Stimulated activated CD4-positive, alpha-beta T cell treated with anti-CD3 and anti-CD28 coated beads, Interleukin-1b, Interleukin-23, amount 100 ng/mL, for 24 hours (primary cell): ENCODE data around the gene WBP4.
"Not testable (repeated sequence)": the region's sequence is repeated elsewhere in the genome, so short reads cannot be mapped to it uniquely, and the experiment has no call there.

Experiments
- DNase-seq, 4 experiments: peaks; one replicate each; pipeline ENCODE4 v3.0.0-alpha.2; 2020; ENCODE audit warnings: low read depth in 4 of 4, low spot score in 1 of 4

Gene WBP4, protein sequence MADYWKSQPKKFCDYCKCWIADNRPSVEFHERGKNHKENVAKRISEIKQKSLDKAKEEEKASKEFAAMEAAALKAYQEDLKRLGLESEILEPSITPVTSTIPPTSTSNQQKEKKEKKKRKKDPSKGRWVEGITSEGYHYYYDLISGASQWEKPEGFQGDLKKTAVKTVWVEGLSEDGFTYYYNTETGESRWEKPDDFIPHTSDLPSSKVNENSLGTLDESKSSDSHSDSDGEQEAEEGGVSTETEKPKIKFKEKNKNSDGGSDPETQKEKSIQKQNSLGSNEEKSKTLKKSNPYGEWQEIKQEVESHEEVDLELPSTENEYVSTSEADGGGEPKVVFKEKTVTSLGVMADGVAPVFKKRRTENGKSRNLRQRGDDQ

DNA sequence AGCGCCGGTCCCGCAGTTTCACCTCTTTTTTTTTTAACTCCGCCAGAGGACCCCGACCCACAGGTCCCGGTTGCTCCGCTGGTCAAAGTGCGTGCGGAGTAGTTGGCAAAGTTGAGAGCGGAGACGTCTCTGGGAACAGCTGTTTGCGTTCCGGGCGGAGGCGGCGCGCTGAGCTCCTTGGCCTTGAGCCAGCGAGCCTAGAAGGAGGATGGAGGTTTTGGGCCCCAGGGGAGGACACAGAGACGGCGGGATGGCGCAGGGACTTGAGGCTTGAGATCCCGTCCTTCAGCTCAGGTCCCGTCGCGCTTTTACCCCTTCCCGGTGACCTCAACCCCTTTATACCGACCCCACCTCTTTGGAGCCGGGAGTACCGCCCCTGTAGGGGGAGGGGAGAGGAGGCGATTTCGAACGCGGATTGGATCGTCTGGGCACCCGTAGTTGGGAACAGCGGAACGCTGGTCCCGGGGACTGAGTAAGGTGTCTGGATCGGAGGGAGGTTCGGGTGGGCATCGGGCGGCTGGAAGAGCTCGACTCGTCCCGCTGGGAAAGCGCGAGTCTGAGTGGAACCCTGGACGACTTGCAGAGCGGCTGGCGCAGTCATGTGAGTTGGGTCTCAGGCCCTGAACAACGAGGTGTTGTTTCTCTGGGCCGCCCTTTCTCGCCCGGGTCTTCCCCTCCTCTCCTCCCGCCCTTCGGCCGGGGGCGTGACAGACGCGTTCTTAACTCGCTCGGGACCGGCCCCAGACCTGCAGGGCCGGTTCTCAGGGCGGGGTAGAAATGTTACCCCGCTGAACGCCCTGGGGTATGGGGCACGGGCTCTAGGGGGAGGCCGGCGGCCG lies at the start of gene WBP4:
Gene WBP4 (plus strand): TSS at position 435 of the 839 bp plus-strand sequence. CDS start 165 bp downstream, at position 600.
- DNase-seq: peak; percentile 76 to 87 (median 80)

DNA sequence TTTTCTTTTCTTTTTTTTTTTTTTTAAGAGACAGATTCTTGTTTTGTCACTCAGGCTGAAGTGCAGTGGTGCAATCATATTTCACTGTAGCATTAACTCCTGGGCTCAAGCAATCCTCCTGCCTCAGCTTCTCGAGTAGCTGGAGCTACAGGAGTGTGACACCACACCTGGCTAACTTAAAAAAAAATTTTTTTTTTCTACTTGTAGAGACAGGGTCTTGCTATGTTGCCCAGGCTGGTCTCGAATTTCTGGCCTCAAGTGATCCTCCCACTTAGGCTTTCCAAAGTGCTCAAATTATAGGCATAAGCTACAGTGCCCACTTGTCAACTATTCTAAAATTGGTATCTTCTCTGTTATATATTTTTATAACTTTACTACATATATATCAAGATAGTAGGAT lies 48.8 kb upstream of the WBP4 start:
- no peak for DNase-seq

DNA sequence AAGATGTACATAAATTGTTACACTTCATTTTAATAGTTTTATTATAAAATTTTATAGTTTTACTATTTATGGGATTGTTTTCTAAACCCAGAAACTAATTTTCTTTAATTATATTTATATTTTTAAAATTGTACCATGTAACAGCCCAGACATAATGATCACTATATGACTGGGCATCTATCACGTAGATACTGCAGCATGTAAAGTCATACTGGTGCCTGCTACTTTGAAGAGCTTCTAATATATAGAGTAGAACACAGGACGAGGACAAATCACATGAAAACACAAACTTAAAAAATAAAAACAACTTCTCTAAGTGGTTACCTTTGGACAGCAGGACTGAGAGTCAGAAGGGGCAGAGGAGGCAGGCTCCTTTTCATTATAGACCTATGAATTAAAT lies 47.5 kb upstream of the WBP4 start:
- DNase-seq: no peak

DNA sequence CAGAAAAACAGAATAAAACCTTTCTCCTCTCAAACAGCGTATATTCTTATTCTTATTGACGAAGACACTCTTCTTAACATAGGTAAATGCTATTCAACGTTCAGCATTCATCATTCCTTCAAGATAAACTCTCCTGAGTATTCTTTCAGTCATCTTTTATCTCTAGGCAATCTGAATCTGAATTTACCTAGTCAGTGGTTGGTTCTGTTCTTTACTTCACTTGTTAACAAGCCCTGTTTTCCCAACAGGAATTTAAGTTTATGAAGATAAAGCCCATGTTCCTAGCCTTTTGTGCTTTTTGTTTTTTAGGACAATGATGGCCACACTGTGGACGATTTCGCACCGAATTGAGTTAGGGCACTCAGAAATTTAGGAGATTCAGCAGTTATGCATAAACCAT lies 45.4 kb upstream of the WBP4 start:
- no peak for DNase-seq

DNA sequence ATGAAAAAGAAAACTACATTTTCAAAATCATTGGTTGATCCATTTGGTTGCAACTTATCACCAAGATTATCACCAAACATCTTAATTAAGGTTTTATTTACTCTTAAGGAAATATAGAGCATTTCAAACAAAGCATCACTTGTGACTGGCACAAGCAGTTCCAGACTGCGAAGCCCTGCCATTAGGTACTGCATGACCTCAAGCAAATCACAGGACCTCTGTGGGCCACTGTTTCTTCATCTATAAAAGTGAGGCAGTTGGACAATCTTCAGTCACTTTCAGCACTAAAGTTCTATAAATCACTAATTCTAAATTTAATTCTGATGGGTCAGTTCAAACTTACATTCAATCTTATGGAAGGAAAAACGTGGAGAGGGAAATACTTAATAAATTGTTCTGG lies 44.1 kb upstream of the WBP4 start:
- DNase-seq: no peak

DNA sequence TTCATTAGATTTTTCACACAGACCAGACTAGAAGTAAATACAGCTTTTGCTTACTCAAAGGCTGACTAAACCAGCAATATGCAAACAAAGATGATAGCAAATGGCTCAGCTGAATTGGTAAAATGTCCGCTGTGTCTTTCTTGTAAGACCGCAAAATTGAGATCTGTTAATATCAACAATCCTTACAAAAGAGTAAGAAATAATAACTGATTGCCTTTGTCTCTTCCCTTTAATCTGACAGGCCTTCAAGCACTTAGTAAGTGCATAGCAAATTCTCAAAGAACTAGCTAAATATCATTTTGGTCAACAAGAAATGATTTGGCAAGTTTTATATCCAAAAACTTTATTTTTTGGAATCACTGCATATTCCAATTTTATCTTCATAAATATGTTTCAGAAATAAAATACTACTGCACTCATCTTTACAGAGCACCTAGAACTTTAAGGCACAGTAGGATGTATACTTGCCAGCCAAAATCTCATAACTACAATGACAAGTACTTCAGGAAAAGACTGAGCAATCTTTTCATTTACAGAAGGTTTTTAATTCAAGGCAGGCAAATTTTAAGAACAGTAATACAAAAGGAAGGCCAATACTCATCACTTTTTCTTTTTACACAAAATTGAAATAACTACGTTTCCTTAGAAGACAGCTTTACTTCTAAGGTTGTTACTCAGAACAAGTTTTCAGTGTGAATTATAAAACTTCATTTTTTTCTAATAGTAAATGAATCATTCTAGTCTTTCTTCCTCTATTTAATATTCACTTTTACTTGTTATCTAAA lies 43.3 kb upstream of the WBP4 start:
- DNase-seq: no peak

DNA sequence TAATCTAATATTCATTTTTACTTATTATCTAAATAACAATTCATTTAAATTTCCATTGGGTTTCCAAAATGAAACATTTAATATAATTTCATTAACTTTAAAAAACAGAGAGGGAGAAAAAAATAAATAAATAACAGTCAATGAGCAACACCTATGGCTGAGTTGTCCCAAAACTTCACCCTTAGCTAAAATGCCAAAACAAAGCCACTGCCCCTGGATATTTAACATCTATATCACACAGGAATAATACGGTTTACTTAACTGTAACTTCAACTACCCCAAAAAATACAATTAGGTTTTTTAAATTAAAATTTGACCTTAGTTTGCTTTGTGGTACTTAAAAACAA lies 42.7 kb upstream of the WBP4 start:
- no peak for DNase-seq

DNA sequence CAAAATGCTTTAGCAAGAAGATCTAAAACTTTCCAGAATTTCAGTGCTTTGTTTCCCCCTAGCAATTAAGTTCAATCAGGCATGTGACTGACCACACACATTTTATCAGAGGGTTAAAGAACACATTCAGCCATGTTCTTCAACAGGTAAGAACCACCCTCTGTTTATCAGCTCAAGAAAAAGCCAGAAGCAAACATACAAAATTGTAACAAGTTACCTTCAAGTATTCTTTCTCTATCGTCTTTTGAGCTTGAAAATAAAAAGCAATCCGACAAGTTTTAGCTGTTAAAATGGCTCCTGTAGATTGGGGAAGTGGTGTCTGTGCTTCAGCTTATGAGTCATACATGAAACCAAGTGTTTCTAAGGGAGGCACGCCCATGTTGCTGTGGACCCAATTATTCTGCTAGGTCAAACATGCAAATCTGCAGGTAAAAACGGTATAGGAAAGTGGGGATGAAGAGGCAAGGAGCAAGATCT lies 42.3 kb upstream of the WBP4 start, which contains the start of gene ELF1:
Gene ELF1 (minus strand): TSS at position 306 of the 477 bp plus-strand sequence. CDS start 37,262 bp downstream, outside the sequence.
- DNase-seq: peak in 3 of 4 experiments; percentile 12 to 32 (median 20)

DNA sequence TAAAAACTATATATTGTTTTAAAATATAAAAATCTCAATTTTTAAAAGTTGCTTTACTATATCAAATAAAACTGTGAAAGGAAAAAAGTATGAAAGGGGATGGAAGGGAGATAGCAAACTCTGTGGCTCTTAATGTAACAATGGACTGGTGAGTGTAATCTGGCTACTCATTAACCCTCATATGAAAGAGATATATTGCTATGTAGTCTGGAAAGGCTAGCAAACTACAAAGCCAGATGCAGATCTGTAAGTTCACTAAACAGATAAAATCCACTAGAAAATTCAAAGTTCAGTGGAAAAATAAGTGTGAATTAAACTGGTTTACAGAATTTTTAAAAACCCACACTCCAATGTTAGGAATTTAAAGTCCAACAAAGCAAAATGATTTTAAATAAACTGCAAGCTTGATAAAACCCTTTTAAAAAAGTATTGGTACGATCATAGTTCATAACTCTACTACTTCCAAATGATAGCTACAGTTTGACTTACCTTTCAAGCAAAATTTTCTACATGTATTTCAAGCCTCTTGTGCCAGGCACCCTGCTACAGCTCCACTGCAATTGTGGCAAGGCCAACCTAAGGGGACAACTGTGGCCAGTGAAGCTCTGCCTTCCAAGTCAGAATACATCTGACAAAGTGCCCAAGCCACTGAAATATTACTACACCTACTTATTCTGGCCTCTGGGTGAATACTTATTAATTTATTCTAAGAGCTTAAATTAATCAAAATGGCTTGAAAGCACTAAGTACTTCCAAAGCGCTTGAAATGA lies 41.5 kb upstream of the WBP4 start:
- DNase-seq: no peak

DNA sequence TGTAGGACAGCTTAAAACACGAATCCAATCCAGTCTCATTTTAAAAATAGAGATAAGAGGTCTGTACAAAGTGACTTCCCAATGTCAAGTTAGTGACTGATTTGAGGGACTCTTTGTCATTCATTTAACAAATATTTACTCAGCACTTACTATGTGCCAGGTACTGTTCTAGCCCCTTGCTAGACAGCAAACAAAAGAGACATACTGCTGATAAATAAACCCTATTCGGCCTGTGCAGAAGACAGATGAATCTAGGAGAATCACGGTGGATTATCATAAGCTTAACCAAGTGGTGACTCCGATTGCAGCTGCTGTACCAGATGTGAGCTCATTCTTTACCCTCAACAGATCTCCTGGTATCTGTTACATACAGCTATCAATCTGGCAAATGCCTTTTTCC lies 35.8 kb upstream of the WBP4 start:
- DNase-seq: no peak

DNA sequence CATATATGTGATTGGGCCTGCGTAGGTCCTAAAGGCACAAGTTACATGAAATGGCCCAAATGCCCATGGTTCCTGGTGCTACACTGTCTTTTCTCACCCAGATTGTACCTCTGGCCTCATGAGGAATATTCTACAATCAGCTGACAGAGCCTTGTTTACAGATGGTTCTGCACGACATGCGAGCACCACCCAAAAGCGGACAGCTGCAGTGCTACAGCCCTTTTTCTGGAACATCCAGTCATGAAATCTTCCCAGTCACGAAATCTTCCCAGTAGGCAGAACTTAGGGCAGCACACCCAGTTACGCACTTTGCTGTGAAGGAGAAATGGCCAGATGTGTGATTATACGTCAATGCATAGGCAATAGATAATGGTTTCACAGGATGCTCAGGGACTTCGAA lies 34.5 kb upstream of the WBP4 start:
- DNase-seq: no peak

DNA sequence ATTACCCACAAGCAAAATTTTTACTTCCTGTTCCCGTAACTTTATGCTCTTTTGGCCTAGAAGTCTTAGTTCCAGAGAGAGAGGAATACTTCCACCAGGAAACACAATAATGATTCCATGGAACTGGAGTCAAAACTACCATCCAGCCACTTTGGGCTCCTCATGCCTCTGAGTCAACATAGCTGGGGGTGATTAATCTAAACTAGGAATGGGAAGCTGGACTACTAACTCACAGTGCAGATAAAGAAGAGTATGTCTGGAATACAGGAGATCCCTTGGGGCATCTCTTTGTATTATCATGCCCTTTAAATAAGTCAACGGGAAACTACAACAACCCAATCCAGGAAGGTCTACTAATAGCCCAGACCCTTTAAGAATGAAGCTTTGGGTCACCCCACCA lies 33.3 kb upstream of the WBP4 start:
- no peak for DNase-seq

DNA sequence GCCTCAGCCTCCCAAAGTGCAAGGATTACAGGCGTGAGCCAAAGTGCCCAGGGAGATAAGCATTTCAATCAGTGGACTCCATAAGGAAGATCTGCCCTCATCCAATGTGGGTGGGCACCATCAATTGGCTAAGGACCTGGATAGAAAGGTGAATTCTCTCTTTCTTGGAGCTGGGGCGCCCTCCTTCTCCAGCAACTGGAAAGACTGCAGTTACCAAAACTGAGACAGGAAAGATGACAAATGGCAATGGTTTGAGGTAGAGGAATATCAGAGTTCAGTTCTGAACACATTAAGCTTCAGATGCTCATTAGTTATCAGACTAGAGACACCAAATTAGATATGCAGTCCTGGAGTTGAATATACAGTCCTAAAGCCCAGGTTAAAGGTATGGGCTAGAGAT lies 31.7 kb upstream of the WBP4 start:
- DNase-seq: no peak

DNA sequence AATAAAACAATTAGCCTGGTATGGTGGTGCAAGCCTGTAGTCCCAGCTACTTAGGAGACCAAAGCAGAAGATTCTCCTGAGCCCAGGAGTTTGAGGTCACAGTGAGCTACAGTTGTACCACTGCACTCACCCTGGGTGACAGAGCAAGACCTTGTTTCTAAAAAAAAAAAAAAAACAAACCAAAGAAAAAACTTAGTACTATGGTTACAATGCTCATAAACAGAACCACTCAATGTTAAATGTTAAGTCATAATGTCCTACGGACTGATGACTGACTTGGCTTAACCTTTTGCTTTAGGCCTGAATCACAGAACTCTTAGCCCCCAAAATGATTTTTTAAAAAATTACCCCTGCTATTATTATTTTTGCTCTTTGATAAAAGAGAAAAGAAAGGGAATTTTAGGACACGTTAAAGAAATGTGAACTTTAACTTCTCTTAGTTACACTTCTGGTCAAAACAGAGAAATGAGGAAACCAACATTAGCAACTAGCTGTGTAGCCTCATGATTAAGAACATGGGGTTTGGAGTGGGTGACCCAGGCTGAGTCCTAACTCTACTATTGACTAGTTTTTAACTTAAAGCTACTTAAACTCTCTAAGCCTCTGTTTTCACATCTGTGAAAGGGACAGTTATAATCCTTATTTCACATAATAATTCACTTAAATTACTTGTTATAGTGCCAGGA lies 28.5 kb upstream of the WBP4 start:
- no peak for DNase-seq

DNA sequence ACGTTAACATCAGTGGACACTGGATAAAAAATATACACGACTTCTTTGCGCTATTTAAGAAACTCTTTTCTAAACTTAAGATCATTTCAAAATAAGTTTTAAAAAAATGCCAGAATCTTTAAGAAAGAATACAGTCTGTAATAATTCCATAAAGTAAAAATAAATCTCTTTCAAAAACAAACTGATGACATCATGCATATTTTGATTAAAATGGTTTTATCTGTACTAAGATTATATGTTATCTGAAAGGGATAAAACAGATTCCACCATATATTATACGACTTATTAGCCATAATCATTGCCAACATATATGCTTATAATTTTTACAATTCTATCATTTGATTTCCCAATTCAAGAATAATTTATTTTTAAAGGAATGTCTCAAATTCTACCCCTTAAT lies 26.9 kb upstream of the WBP4 start:
- no peak for DNase-seq

DNA sequence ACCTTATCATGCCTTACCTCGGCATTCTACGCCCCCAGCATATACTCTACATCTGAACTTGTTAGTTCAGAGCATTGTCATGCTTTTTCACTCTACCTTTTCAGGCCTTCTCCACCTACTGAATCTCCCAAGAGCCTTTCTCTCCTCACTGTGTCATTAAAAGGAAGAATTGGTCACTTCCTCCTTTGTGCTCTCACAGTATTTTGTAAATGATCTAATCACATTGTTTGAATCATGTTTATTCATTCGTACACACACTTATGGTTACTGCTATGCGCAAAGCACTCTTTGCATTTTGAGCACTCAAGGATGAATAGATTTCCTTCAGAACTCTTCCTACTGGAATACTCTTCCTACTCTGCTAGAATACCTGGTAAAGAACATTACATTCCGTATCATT lies 26.4 kb upstream of the WBP4 start:
- no peak for DNase-seq

DNA sequence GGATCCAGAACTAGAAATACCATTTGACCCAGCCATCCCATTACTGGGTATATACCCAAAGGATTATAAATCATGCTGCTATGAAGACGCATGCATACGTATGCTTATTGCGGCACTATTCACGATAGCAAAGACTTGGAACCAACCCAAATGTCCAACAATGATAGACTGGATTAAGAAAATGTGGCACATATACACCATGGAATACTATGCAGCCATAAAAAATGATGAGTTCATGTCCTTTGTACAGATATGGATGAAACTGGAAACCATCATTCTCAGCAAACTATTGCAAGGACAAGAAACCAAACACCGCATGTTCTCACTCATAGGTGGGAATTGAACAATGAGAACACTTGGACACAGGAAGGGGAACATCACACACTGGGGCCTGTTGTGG lies 24.8 kb upstream of the WBP4 start:
- DNase-seq: not testable (repeated sequence)

DNA sequence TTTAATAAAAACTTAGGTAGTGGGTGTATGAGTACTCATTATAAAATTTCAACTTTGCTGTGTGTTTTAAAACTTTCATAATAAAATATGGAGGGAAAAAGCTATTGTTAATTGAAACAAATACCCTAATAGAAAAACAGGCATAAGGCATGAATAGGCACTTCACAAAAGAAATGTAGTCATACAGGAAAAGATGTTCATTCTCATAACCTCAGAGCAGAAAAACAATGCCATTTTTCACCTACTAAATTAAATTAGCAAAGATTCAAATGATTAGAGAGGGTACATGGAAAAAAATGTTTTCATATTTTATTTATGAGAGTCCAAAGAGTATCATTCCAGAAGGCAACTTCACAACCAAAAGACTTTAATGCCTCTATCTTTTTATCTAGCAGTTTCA lies 21.6 kb upstream of the WBP4 start:
- DNase-seq: no peak

DNA sequence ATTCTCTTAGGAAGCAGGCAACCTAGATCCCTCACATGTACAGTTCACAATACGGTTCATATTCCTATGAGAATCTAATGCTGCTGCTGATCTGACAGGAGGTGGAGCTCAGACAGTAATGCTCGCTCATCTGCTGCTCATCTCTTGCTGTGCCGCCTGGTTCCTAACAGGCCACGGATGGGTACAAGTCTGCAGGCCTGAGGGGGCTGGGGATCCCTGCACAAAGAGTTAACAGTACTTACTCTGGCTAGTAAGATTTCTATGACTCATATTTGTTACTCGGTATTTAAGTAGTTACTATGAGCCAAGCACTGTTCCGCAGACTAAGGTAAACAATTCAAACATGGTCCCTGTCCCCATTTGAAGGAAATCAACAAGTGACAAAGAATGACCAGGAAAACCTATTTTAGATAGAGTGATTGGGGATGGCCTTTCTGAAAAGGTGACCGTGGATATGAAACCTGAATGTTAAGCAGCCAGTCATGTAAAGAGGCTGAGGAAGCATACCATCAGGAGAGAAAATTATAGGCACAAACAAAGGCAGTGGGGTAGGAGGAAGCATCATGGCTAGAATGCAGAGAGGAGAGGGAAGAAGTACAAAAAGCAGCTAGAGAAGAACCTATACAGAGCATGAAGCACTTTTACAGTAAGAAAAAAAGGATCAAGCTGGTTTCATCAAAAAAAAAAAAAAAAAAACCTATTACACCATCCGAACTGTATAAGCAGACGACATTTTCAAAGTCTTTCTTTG lies 20.6 kb upstream of the WBP4 start:
- DNase-seq: no peak
